Myocyte (in vitro differentiated cells): ENCODE data around the gene AMPD1. TPM values are rescaled to one million over a fixed set of nuclear protein-coding genes. Genes with fewer than 3 reads are reported as not detected.

Experiments
- DNase-seq: peaks from one replicate; pipeline ENCODE4 v3.0.0-alpha.2; 2012; ENCODE audit warnings: low read depth
- total RNA-seq: library from RNA; depleted of rRNA; stranded (reverse); fragments of >200 nt; gene quantifications from 2 replicates; pipeline ENCODE4 v1.2.3, GENCODE V29; 2014

The AMPD1 gene
- total RNA-seq, 1 donor from 2014 or later, result 8.1 TPM

GRCh38 chr1:114641377-114641776 lies 54.0 kb downstream of the AMPD1 start:
- peak; percentile 10 for DNase-seq

GRCh38 chr1:114638910-114639309 lies 56.4 kb downstream of the AMPD1 start:
- DNase-seq, result no peak

GRCh38 chr1:114632427-114632826 lies 62.9 kb downstream of the AMPD1 start:
- no peak for DNase-seq

- DNase-seq, result no peak
Measured at GRCh38 chr1:114627107-114627506, 68.2 kb downstream of the AMPD1 start.

- no peak for DNase-seq
Measured at GRCh38 chr1:114623364-114623763, 72.0 kb downstream of the AMPD1 start.

Other genes with a start within 250 kb of the AMPD1 start
- 19.1 and 29.4 TPM in 2 replicates for gene TRIM33, start 184.3 kb downstream of the AMPD1 start, total RNA-seq
- gene BCAS2, start 113.9 kb downstream of the AMPD1 start, total RNA-seq, result 31.1 and 35.1 TPM in 2 replicates
- gene DENND2C, start 25.5 kb downstream of the AMPD1 start, total RNA-seq, result 11.3 and 17.1 TPM in 2 replicates
- gene NRAS, start 21.2 kb upstream of the AMPD1 start, total RNA-seq, result 57.6 and 70.7 TPM in 2 replicates
- gene CSDE1, start 62.4 kb upstream of the AMPD1 start, total RNA-seq, result 1,775 and 1,819 TPM in 2 replicates
- 26.7 and 43.4 TPM in 2 replicates for gene SIKE1, start 85.1 kb upstream of the AMPD1 start, total RNA-seq
- not detected in 2 replicates for gene SYCP1, start 159.3 kb upstream of the AMPD1 start, total RNA-seq